GM19438 (cell line): Measurements from ENCODE around the gene SLC25A47.
A peak's percentile ranks its signal among the peaks of the same experiment; 100 is the strongest.
"Not testable (repeated sequence)": the region's sequence is repeated elsewhere in the genome, so short reads cannot be mapped to it uniquely, and the experiment has no call there.

Source experiments
- ATAC-seq: cut with Tn5 transposase; IDR thresholded peaks from one replicate; pipeline ENCODE4 v1.9.1; 2021; ENCODE audit warnings: low read depth; ENCODE audit not compliant: unreplicated experiment

SLC25A47 gene

GRCh38 chr14:100304825-100305323 lies 18.3 kb upstream of the SLC25A47 start:
- ATAC-seq: no peak

- ATAC-seq: no peak
Measured at GRCh38 chr14:100305324-100306100, 17.6 kb upstream of the SLC25A47 start.

GRCh38 chr14:100306101-100306997 lies 16.8 kb upstream of the SLC25A47 start, which contains the start of gene SLC25A29:
SLC25A29 (minus strand) TSS chr14:100306444; CDS start chr14:100306232, 212 bp downstream.
- peak; percentile 89 for ATAC-seq

- peak; percentile 1 for ATAC-seq
Measured at GRCh38 chr14:100306998-100307765, 16.0 kb upstream of the SLC25A47 start.

GRCh38 chr14:100307766-100308426 lies 15.2 kb upstream of the SLC25A47 start:
- no peak for ATAC-seq

- ATAC-seq: not testable (repeated sequence)
Measured at GRCh38 chr14:100308427-100308792, 14.7 kb upstream of the SLC25A47 start.

- no peak for ATAC-seq
Measured at GRCh38 chr14:100309028-100309737, 14.0 kb upstream of the SLC25A47 start.

- ATAC-seq: not testable (repeated sequence)
Measured at GRCh38 chr14:100312110-100312876, 10.8 kb upstream of the SLC25A47 start.

- ATAC-seq: no peak
Measured at GRCh38 chr14:100312877-100313400, 10.2 kb upstream of the SLC25A47 start.

GRCh38 chr14:100313464-100314230 lies 9.5 kb upstream of the SLC25A47 start:
- no peak for ATAC-seq

GRCh38 chr14:100314724-100315123 lies 8.4 kb upstream of the SLC25A47 start:
- ATAC-seq: no peak

- ATAC-seq: no peak
Measured at GRCh38 chr14:100317389-100317788, 5.8 kb upstream of the SLC25A47 start.

- peak; percentile 90 for ATAC-seq
Measured at GRCh38 chr14:100317912-100318808, 5.0 kb upstream of the SLC25A47 start.

- ATAC-seq: no peak
Measured at GRCh38 chr14:100320157-100320856, 2.8 kb upstream of the SLC25A47 start.

GRCh38 chr14:100321473-100322137 lies 1.5 kb upstream of the SLC25A47 start:
- no peak for ATAC-seq
